Right lobe of liver (tissue), 6 donors: Measurements from ENCODE around the gene SUSD2. TPM values are rescaled to one million over a fixed set of nuclear protein-coding genes. Genes with fewer than 3 reads are reported as not detected.

ENCODE experiments used
- ATAC-seq, 4 donors: fragments of 200-7000 bp; cut with Tn5 transposase; one replicate each; pipeline ENCODE4 v1.9.1; 2020; ENCODE audit warnings: mild to moderate bottlenecking in 4 of 4, moderate library complexity in 4 of 4
- DNase-seq, 3 donors: peaks; one replicate each; pipeline ENCODE4 v3.0.0-alpha.2; 2020
- H3K27ac ChIP-seq, 3 donors: fragments of 200-600 bp; one replicate each; pipeline ENCODE4 v1.8.0; 2022
- H3K27me3 ChIP-seq, 2 donors: fragments of 200-600 bp; one replicate each; pipeline ENCODE4 v1.8.0; 2022
- H3K36me3 ChIP-seq, 4 donors: fragments of 200-600 bp; sonication (generic) in 1 of 4; one replicate each; pipeline versions ENCODE4 v1.5.1 to v1.8.0; 2017 to 2022; ENCODE audit warnings: control low read depth in 1 of 4
- H3K4me1 ChIP-seq, 4 donors: fragments of 200-600 bp; sonication (generic) in 1 of 4; one replicate each; pipeline versions ENCODE4 v1.5.1 to v1.8.0; 2017 to 2022; ENCODE audit warnings: control low read depth in 1 of 4
- H3K4me3 ChIP-seq, 3 donors: fragments of 200-600 bp; one replicate each; pipeline ENCODE4 v1.8.0; 2022
- H3K9me3 ChIP-seq, 4 donors: fragments of 200-600 bp; sonication (generic) in 1 of 4; one replicate each; pipeline versions ENCODE4 v1.5.1 to v1.8.0; 2017 to 2022; ENCODE audit warnings: control low read depth in 1 of 4
- CTCF ChIP-seq, 4 donors: fragments of 200-600 bp in 3 of 4; fragments of 450-650 bp in 1 of 4; IDR thresholded peaks; one replicate each; pipeline versions ENCODE4 v1.5.1 to v1.8.0; 2016 to 2022; ENCODE audit warnings: antibody characterized with exemption in 4 of 4, mild to moderate bottlenecking in 2 of 4
- POLR2A ChIP-seq: fragments of 450-650 bp; IDR thresholded peaks from one replicate; pipeline ENCODE4 v1.6.1; 2017; ENCODE audit warnings: antibody characterized with exemption, mild to moderate bottlenecking
- WGBS: methylation state at CpG from one replicate; pipeline ENCODE4 v1.1.6; 2018; ENCODE audit warnings: low coverage, low lambda C conversion rate; ENCODE audit not compliant: insufficient coverage; ENCODE audit errors: missing lambda C conversion rate; 5-methylcytosine and 5-hydroxymethylcytosine counted together
- intact Hi-C, 2 donors: fragments of 100-400 bp; cut with DNase I; formaldehyde crosslinking; loops; one replicate each; pipeline versions ENCODE4 v1.11.2 to v1.14.1; 2022
- total RNA-seq, 6 experiments: library from RNA; depleted of rRNA in 2 of 6; stranded (reverse); fragments of >200 nt in 2 of 6; fragmentation: NEBNext Ultra II Directional in 3 of 6; extraction: Animal tissue kit (Norgen Biotek cat#: 25700) in 3 of 6; gene quantifications; one replicate each; pipeline versions ENCODE4 v1.1.0 to v1.2.4, GENCODE V29; 2016 to 2023
- donor health status: DM: no; HTN: yes; CAD: no.
- donor health status: DM: no; HTN: no; CAD: no.
- donor health status: DM: no; HTN: no; CAD: no.
- donor health status: DM: no; HTN: yes; CAD: no.
- donor health status: DM: no; HTN: yes; CAD: no.

Gene SUSD2
- total RNA-seq, 6 experiments from 2014 or later, result 0.61 to 6.8 (median 2.0) TPM

- intact Hi-C loops, result no loop called here
- TF ChIP-seq POLR2A (no peak), CTCF (IDR thresholded peaks at IDR 0.05) (no peak)
- ATAC-seq, result no peak
Measured at GRCh38 chr22:24142831-24143230, 38.5 kb upstream of the SUSD2 start.

DNA sequence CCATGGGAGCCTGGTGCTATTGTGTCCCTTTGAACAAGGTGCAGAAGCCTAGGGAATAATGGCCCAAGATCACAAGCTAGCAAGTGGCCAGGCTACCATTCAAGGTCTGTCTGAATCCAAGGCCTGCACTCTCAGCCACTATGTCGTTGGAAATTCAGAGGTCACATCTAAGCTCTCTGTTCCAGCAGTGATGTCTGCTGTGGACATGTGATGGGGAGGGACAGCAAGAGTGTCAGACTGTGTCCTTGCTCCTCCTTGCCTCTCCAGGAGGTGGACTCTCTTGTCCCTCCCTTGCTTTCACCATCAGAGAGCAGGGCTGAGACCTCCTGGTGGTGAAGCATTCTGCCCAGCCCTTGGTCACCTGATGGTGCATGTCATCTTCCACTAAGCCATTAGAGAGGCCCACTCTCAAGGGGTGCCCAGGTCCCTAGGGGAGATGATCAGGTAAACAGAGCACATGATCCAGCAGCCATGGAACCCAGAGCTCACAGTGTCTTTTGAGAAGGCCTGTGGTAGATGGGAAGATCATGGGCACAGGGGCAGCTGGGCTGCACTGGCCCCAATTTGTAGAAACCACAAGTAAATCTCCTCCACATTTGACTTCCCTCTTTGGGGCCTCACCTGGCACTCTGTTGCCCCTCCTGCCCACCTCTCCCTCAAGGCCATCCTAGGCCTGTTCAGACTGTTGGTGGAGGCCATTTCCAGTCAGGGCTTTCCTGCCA, 37.1 kb upstream of the SUSD2 start:
- H3K27ac ChIP-seq, result no peak overlapping the region
- TF ChIP-seq CTCF (IDR thresholded peaks at IDR 0.05) (no peak), POLR2A (no peak)
- WGBS, result no CpG with 5 or more reads among the region's 1 CpG

More at GRCh38 chr22:24142831-24143230, 38.5 kb upstream of the SUSD2 start:
- H3K4me1 ChIP-seq, result peaks cover 0 to 14% (median 7%) of the 10 kb centered on the region in 4 donors
- H3K27me3 ChIP-seq, result no peaks in the 10 kb centered on the region
- H3K4me3 ChIP-seq, result no peak overlapping the region
- DNase-seq, result no peak
- H3K9me3 ChIP-seq, result no peaks in the 10 kb centered on the region
- H3K27ac ChIP-seq, result no peak overlapping the region
- 76% methylated on average over 2 of the region's 3 CpGs for WGBS
- H3K36me3 ChIP-seq, result no peaks in the 10 kb centered on the region

GRCh38 chr22:24144778-24145085, 36.6 kb upstream of the SUSD2 start:
- WGBS, result 100% methylated on average over 1 of the region's 2 CpGs
- Histone ChIP-seq H3K4me3 (no peak overlapping the region), H3K27ac (no peak overlapping the region), H3K36me3 (no peaks in the 10 kb centered on the region), H3K4me1 (peaks cover 0 to 14% (median 7%) of the 10 kb centered on the region in 4 donors), H3K27me3 (no peaks in the 10 kb centered on the region), H3K9me3 (no peaks in the 10 kb centered on the region)
- TF ChIP-seq CTCF (IDR thresholded peaks at IDR 0.05) (no peak), POLR2A (no peak)
- intact Hi-C loops, result no loop called here
- ATAC-seq (no peak), DNase-seq (no peak)

More for the DNA sequence above, 37.1 kb upstream of the SUSD2 start:
- ATAC-seq, result no peak
- intact Hi-C loops, result no loop called here
- no peaks in the 10 kb centered on the region for H3K36me3 ChIP-seq
- no peaks in the 10 kb centered on the region for H3K9me3 ChIP-seq
- no peaks in the 10 kb centered on the region for H3K27me3 ChIP-seq
- no peak for DNase-seq
- no peak overlapping the region for H3K4me3 ChIP-seq
- H3K4me1 ChIP-seq, result peaks cover 0 to 14% (median 7%) of the 10 kb centered on the region in 4 donors

GRCh38 chr22:24145446-24146193, 35.7 kb upstream of the SUSD2 start:
- Histone ChIP-seq H3K36me3 (no peaks in the 10 kb centered on the region), H3K4me3 (no peak overlapping the region)
- no peak for DNase-seq

More at GRCh38 chr22:24145446-24146193, 35.7 kb upstream of the SUSD2 start:
- intact Hi-C loops, result no loop called here
- no CpG with 5 or more reads among the region's 9 CpGs for WGBS
- Histone ChIP-seq H3K4me1 (peaks cover 0 to 14% (median 7%) of the 10 kb centered on the region in 4 donors), H3K9me3 (no peaks in the 10 kb centered on the region), H3K27ac (peak overlapping the region in 2 of 3 donors; percentile 26 to 66), H3K27me3 (no peaks in the 10 kb centered on the region)
- peak in 2 of 4 donors; percentile 17 to 27 for ATAC-seq
- no peak for TF ChIP-seq CTCF (IDR thresholded peaks at IDR 0.05)
- no peak for TF ChIP-seq POLR2A
